ENCODE data around the gene DHRS12. TPM values are rescaled to one million over a fixed set of nuclear protein-coding genes. Genes with fewer than 3 reads are reported as not detected.
A peak's percentile ranks its signal among the peaks of the same experiment; 100 is the strongest.

Gene DHRS12
- total RNA-seq, 2 donors from 2014 or later = 9.9 to 11.1 TPM

- intact Hi-C loops (cut with DNase I) = no loop called here
- no peak for DNase-seq (ENCODE audit: low spot score)
Observed at GRCh38 chr13:51793570-51794271, 10.2 kb downstream of the DHRS12 start.

DNA sequence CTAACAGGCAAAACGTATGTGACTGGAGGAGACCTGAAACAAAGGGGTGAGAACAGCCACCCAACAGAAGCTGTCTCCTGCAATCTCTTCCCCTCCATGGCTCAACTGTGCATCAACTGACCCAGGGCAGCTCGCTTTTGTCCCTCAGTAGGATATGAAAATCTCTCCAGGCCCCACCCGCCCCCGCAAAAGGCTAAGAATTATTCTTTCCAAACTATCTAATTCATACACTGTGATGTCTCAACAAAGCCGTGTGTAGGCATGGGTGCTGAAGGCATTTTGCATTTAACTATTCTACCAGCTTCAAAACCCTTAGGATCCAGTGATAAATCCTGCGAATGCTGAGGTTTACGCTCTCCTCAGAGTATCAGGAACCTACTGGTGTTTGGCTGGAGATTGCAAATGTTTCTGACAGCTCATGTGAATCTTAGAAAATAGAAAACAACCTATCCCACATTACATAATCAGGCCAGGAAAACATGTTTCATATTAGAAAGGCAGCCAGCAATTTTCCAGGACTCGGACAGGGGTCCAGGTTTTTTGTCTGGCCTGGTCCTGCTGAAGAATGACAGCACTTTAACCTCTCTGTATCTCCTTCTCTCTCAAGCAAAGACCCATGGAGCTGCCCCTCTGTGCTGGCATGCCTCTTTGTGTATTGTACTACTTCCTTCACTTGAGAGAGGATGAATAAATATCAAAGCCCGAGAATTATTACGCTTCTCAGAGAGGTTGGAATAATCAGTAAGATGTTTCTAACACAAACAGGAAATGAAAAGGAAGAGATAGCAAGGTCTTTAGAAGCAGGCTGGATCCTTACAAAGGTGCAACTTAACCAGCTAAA, 17.3 kb downstream of the DHRS12 start:
- intact Hi-C loops (cut with DNase I) = no loop called here
- DNase-seq (ENCODE audit: low spot score) = no peak

GRCh38 chr13:51785712-51786424, 18.1 kb downstream of the DHRS12 start:
- peak; percentile 85 for DNase-seq (ENCODE audit: low spot score)
- intact Hi-C loops (cut with DNase I) = no loop called here

- intact Hi-C loops (cut with DNase I) = loop anchor here in 1 of 2 donors (5.0 kb wide), 1 partner anchor 782 kb away; no protein-coding TSS in a partner anchor
- DNase-seq (ENCODE audit: low spot score) = no peak
Observed at GRCh38 chr13:51784097-51784496, 19.9 kb downstream of the DHRS12 start.

GRCh38 chr13:51783428-51784094, 20.4 kb downstream of the DHRS12 start:
- DNase-seq (ENCODE audit: low spot score) = no peak
- intact Hi-C loops (cut with DNase I) = loop anchor here in 1 of 2 donors (5.0 kb wide), 1 partner anchor 781 kb away; no protein-coding TSS in a partner anchor

DNA sequence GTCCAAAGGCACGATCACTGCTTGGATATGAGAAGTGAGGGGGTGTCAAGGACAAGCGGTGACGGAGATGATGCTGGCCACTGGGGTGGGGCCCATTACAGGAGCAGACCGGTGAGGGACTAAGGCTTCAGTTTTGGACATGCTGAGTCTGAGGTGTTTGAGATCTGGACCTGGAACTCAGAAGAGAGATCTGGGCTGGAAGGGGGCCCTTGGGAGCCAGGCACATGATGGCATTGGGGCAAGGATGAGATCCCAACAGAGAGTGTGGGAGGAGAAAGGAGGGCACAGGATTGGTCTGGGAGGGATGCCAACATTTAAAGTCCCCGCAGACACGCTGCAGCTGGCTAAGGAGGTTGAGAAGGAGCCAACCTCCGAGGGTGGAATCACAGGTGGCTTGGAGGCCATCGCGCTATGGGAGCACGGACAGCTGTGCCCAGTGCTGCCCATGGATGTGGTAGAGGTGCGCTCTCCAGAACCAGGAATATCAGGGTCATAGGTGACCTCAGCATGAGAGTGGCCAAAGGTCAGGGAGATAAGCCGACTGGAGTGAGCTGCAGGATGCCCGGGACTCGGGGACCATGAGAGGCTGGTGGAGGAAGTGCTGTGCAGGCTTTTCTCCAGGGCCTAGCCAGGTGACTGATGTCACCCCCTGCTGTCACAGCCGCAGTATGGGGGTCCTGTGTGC, 21.8 kb downstream of the DHRS12 start:
- DNase-seq (ENCODE audit: low spot score) = no peak
- intact Hi-C loops (cut with DNase I) = loop anchor here in 1 of 2 donors (5.0 kb wide), 1 partner anchor 780 kb away; no protein-coding TSS in a partner anchor

DNA sequence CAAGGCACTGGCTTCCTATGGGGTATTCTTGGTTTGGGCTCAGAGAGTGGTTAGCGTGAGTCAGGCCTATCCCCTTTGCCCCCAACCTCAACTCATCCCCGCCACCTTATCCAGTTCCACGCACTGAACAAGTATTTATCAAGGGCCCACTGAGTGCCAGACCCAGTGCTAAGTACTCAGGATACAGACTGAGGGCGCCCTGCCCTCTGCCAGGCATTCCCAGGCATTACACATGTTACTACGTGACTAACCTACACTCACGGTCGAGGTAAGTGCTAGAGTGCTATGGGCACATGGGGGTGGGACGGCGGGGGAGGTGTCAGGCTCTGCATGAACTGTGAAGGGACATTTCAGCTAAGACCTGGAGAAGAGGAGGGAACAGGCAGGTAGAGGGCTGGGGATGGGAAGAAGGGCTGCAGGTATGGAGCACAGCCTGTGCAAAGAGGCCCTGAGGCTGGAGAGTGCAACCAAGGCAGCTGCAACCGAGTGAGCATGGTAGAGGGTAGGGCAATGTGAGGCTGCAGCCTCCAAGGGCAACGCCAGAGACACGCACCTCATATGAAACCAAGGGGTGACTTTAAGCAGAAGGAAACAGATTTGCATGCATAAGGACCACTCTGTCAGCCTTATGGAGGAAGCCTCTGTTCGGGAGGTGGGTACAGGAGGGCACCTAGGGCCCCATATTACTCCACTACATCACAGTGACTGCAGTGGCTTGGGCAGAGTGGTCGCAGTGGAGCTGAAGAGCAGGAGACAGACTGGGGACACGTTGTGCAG, 22.5 kb downstream of the DHRS12 start:
- intact Hi-C loops (cut with DNase I) = loop anchor here in 1 of 2 donors (5.0 kb wide), 1 partner anchor 779 kb away; no protein-coding TSS in a partner anchor
- DNase-seq (ENCODE audit: low spot score) = no peak

GRCh38 chr13:51780099-51780498, 23.9 kb downstream of the DHRS12 start:
- no peak for DNase-seq (ENCODE audit: low spot score)
- intact Hi-C loops (cut with DNase I) = loop anchor here in 1 of 2 donors (5.0 kb wide), 1 partner anchor 778 kb away; no protein-coding TSS in a partner anchor

DNA sequence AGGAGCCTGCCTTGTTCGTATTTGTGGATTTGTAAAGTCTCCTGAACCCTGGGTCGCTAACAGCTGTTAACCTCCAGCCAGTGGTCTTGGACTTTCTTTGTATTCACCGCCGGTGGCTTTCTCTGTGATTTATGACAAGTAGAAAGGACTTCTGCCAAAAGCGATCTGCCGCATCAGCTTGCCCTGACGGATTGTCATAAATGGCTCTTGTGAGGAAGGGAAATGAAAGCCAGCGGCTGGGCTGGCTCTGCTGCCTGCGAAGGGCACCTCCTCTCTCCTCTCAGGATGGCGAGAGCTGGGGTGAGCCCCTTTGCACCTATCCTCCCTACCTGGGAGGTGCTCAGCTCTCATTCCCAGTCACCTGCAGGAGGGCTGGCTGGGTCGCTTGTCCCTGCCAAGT, 25.6 kb downstream of the DHRS12 start:
- intact Hi-C loops (cut with DNase I) = no loop called here
- DNase-seq (ENCODE audit: low spot score) = no peak

DNA sequence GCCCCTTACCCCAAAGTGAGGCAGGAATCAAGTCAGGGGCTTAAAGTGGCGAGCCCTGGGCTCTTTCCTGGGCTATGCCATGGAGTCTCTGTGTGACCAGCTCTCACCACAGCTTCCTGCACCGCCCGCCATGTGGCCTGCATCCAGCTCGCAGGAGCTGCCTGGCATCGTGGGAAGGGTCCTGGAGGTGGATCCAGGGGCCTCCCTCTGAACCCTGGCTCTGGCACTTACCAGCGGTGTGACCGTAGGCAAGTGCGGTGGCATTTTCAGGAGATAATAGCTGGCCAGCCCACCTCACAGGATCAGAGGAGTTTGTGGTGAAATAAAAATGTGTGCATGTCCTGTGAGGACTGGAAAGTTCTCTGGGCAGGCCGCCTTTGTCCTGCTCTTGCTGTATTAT, 26.0 kb downstream of the DHRS12 start:
- intact Hi-C loops (cut with DNase I) = no loop called here

DNA sequence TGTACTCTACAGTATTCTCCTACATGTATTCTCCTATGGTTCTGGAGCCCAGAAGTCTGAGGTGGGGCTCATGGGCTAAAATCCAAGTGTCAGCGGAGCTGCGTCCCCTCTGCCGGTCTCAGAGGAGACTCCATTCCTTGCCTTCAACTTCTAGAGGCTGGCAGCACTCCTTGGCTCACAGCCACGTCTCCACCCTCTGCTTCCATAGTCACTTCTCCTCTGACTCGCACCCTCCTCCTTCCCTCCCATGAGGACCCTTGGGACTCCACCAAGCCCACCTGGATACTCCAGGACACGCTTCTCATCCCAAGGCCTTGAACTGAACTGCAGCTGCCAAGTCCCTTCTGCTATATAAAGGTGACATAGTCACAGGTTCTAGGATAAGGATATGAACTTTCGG, 27.8 kb downstream of the DHRS12 start:
- no peak for DNase-seq (ENCODE audit: low spot score)
- intact Hi-C loops (cut with DNase I) = no loop called here

More for the DNA sequence above, 26.0 kb downstream of the DHRS12 start:
- no peak for DNase-seq (ENCODE audit: low spot score)

GRCh38 chr13:51773515-51773914, 30.4 kb downstream of the DHRS12 start:
- intact Hi-C loops (cut with DNase I) = no loop called here
- DNase-seq (ENCODE audit: low spot score) = no peak

DNA sequence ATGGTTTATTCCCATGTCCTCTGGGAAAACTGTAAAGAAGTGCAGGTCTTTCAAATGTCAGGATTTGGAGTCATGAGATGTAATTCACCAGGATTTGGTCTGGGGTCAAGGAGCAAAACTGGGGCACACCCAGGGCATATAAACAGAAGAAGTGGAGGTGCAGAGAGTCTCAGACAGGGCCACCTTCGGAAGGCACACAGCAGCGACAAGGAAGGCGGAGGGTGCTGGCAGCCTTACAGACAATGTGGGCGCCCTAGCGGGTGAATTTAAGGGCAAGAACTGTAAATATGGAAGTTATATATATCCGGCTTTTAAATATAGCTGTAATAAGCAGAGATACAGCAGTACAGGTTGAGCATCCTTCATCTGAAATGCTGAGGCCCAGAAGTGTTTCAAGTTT, 31.2 kb downstream of the DHRS12 start:
- no peak for DNase-seq (ENCODE audit: low spot score)

GRCh38 chr13:51772105-51772455, 31.9 kb downstream of the DHRS12 start:
- DNase-seq (ENCODE audit: low spot score) = no peak

More for the DNA sequence above, 31.2 kb downstream of the DHRS12 start:
- intact Hi-C loops (cut with DNase I) = no loop called here

DNA sequence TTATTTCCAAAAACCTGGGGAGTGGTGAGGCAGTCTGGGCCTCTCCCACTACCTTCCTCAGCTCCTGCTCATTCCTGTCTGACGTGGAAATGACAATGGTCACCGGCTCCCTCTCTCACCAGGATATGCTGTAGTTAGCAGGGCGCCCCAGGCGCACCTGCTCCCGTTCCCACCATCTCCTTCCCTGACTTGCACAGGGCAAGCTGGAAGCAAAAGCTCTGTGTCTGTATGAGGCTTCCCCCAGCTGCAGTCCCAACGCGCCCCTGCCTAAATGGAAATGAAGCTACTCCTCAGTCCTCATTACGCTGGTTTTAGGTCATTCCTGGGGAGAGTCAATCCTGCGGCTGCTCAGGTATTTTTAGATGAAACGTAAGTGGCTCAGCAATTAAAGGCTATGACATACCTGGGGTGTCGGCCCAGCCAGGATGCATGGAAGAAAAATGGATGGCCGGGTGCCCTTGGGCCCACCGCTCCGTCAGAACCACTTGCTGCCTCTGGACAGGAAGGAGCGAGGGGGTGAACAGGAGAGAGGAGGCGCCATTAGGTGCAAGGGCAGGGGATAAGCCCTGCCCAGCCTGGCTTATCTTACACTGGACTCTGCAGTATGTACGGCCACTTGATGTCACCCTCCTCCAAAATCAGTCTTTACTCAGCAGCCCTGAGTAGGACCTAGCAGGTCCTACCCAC, 32.4 kb downstream of the DHRS12 start:
- no peak for DNase-seq (ENCODE audit: low spot score)
- intact Hi-C loops (cut with DNase I) = no loop called here

More at GRCh38 chr13:51772105-51772455, 31.9 kb downstream of the DHRS12 start:
- intact Hi-C loops (cut with DNase I) = no loop called here

DNA sequence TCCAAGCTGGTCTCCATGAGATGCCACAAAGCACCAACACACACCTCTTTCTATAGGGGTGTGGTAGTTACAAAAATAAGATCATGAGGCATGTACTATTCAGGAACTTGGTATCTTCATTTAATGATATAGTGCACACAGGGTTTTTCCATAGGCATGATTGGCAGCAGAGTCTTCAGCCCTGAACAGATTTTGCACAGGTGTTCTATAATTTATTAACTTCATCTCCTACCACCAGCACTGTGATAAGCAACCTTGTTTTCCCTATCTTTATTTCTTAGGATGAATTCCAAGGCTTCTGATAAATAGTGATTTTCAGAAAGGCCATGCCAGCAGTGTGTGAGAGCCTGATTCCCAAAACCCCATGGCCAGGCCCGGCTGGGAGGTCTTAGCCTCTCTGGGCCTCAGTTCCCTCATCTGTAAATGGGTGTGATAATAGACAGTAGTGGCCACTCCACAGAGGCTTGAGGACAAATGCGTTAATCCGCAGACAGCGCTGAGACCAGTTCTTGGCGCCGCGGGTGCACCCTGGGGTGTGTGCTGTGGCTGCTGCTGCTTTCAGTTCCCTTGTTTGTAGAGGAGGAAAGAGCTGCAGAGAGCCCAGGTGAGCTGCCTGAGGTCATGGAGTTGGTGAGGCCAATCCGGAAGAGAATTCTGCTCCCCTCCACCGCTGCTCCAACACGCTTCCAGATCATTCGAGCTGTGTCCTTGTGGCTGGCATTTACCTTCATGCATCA, 33.1 kb downstream of the DHRS12 start:
- intact Hi-C loops (cut with DNase I) = no loop called here
- DNase-seq (ENCODE audit: low spot score) = no peak

GRCh38 chr13:51770160-51770559, 33.8 kb downstream of the DHRS12 start:
- intact Hi-C loops (cut with DNase I) = no loop called here
- no peak for DNase-seq (ENCODE audit: low spot score)

All from posterior vena cava (tissue), 2 donors.